Thyroid gland (tissue), 4 donors: ENCODE results near the gene OR10A4. TPM values are rescaled to one million over a fixed set of nuclear protein-coding genes. Genes with fewer than 3 reads are reported as not detected.

Source experiments
- DNase-seq, 2 donors: peaks; one replicate each; pipeline ENCODE4 v3.0.0-alpha.2; 2019
- H3K27ac ChIP-seq, 3 donors: fragments of 200-600 bp; sonication (generic); 1 replicate in 2 of 3; 2 replicates in 1 of 3; pipeline ENCODE4 v1.5.1; 2016 to 2019; ENCODE audit warnings: mild to moderate bottlenecking in 1 of 3, moderate library complexity in 1 of 3
- H3K27me3 ChIP-seq: fragments of 200-600 bp; sonication (generic); one replicate; pipeline ENCODE4 v1.5.1; 2019
- H3K36me3 ChIP-seq, 2 donors: fragments of 200-600 bp; sonication (generic); one replicate each; pipeline ENCODE4 v1.5.1; 2016 to 2019
- H3K4me1 ChIP-seq, 2 donors: fragments of 200-600 bp; sonication (generic); one replicate each; pipeline ENCODE4 v1.5.1; 2017 to 2019
- H3K4me3 ChIP-seq, 3 donors: fragments of 200-600 bp; sonication (generic); replicated peaks in 1 of 3; 1 replicate in 2 of 3; 2 replicates in 1 of 3; pipeline ENCODE4 v1.5.1; 2016; ENCODE audit warnings: mild to moderate bottlenecking in 1 of 3
- H3K9me3 ChIP-seq: fragments of 200-600 bp; sonication (generic); one replicate; pipeline ENCODE4 v1.5.1; 2017
- POLR2A ChIP-seq, 2 donors: fragments of 450-650 bp; IDR thresholded peaks; one replicate each; pipeline ENCODE4 v1.6.1; 2017; ENCODE audit warnings: antibody characterized with exemption in 2 of 2, mild to moderate bottlenecking in 2 of 2, moderate library complexity in 1 of 2
- WGBS, 2 donors: methylation state at CpG; one replicate each; pipeline ENCODE4 v1.1.5; 2017; 5-methylcytosine and 5-hydroxymethylcytosine counted together
- intact Hi-C: fragments of 100-400 bp; cut with DNase I; formaldehyde crosslinking; loops from one replicate; pipeline ENCODE4 v1.15.1; 2023
- total RNA-seq, 4 donors: library from RNA; depleted of rRNA; stranded (reverse); fragments of >200 nt; gene quantifications; one replicate each; pipeline ENCODE4 v1.2.3, GENCODE V29; 2016
- TF ChIP-seq, protein P1 (sequence below), 6 experiments: fragments of 200-600 bp in 3 of 6; fragments of 450-650 bp in 3 of 6; sonication (generic) in 3 of 6; IDR thresholded peaks; one replicate each; pipeline ENCODE4 v1.5.1; 2016 to 2019; ENCODE audit warnings: antibody characterized with exemption in 6 of 6, mild to moderate bottlenecking in 2 of 6, inconsistent platforms in 1 of 6, moderate library complexity in 1 of 6

Gene OR10A4
- total RNA-seq, 4 donors from 2014 or later: not detected

DNA sequence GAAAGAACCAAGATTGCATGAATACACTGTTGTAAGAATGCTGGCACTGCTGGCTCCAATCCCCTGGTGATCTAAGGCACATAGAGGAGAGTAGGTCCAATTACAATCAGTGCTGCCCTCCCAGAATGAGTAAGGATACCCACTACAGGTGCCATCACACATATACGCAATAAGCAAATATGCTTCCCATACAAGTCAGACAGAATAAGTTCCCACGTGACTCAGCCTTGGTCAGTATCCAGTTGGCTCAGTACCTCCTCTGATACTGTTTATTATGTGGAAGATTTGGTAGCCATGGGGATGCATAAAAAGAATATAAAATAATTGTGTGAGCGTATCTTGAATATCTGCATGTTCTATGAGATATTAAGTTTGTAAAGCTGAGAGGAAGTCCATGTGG is 35.5 kb downstream of the OR10A4 start:
- no peak for TF ChIP-seq POLR2A (IDR thresholded peaks at IDR 0.05)
- TF ChIP-seq, protein P1, sequence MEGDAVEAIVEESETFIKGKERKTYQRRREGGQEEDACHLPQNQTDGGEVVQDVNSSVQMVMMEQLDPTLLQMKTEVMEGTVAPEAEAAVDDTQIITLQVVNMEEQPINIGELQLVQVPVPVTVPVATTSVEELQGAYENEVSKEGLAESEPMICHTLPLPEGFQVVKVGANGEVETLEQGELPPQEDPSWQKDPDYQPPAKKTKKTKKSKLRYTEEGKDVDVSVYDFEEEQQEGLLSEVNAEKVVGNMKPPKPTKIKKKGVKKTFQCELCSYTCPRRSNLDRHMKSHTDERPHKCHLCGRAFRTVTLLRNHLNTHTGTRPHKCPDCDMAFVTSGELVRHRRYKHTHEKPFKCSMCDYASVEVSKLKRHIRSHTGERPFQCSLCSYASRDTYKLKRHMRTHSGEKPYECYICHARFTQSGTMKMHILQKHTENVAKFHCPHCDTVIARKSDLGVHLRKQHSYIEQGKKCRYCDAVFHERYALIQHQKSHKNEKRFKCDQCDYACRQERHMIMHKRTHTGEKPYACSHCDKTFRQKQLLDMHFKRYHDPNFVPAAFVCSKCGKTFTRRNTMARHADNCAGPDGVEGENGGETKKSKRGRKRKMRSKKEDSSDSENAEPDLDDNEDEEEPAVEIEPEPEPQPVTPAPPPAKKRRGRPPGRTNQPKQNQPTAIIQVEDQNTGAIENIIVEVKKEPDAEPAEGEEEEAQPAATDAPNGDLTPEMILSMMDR (IDR thresholded peaks at IDR 0.05): no peak
- Histone ChIP-seq H3K9me3 (no peaks in the 10 kb centered on the region), H3K27me3 (no peaks in the 10 kb centered on the region), H3K27ac (no peak overlapping the region), H3K4me3 (no peak overlapping the region), H3K36me3 (no peaks in the 10 kb centered on the region), H3K4me1 (no peaks in the 10 kb centered on the region)
- DNase-seq: no peak
- intact Hi-C loops: no loop called here
- WGBS, 2 donors: 78 to 81% methylated on average over 3 of the region's 3 CpGs

DNA sequence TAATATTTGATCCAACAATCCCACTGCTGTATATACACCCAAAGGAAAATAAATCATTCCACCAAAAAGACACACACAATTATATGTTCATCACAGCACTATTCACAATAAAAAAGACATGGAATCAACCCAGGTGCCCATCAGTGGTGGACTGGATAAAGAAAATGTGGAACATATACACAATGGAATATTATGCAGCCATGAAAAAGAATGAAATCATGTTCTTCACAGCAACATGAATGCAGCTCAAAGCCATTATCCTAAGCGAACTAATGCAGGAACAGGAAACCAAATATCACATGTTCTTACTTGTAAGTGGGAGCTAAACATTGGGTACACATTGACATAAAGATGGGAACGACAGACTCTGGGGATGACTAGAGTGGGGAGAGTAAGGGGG is 43.3 kb downstream of the OR10A4 start:
- intact Hi-C loops: no loop called here
- 29 to 53% methylated on average over 2 of the region's 2 CpGs for WGBS, 2 donors
- Histone ChIP-seq H3K36me3 (no peaks in the 10 kb centered on the region), H3K4me3 (no peak overlapping the region), H3K9me3 (no peaks in the 10 kb centered on the region), H3K27ac (no peak overlapping the region), H3K27me3 (no peaks in the 10 kb centered on the region), H3K4me1 (no peaks in the 10 kb centered on the region)
- no peak for TF ChIP-seq POLR2A (IDR thresholded peaks at IDR 0.05)
- TF ChIP-seq, protein P1 (IDR thresholded peaks at IDR 0.05): no peak
- no peak for DNase-seq

GRCh38 chr11:6920702-6921101 is 44.3 kb downstream of the OR10A4 start, which contains the start of gene OR2D3:
Gene OR2D3 (plus strand): TSS chr11:6921002. CDS start chr11:6921002, 0 bp downstream.
- intact Hi-C loops: no loop called here
- TF ChIP-seq, protein P1 (IDR thresholded peaks at IDR 0.05): no peak
- no peak for TF ChIP-seq POLR2A (IDR thresholded peaks at IDR 0.05)
- no peaks in the 10 kb centered on the region for H3K27me3 ChIP-seq

GRCh38 chr11:6925007-6925577 is 48.7 kb downstream of the OR10A4 start:
- intact Hi-C loops: no loop called here
- DNase-seq: no peak
- peaks cover 4 to 7% of the 10 kb centered on the region in 2 donors for H3K4me1 ChIP-seq
- H3K9me3 ChIP-seq: no peaks in the 10 kb centered on the region
- no peaks in the 10 kb centered on the region for H3K27me3 ChIP-seq
- no peaks in the 10 kb centered on the region for H3K36me3 ChIP-seq
- TF ChIP-seq, protein P1 (IDR thresholded peaks at IDR 0.05): no peak
- TF ChIP-seq POLR2A (IDR thresholded peaks at IDR 0.05): no peak
- no peak overlapping the region for H3K4me3 ChIP-seq
- H3K27ac ChIP-seq: no peak overlapping the region

More at GRCh38 chr11:6920702-6921101, 44.3 kb downstream of the OR10A4 start, which contains the start of gene OR2D3:
- Histone ChIP-seq H3K4me1 (no peaks in the 10 kb centered on the region), H3K27ac (no peak within 1 kb of the TSS), H3K36me3 (no peaks in the 10 kb centered on the region), H3K9me3 (no peaks in the 10 kb centered on the region), H3K4me3 (no peak within 1 kb of the TSS)
- no peak for DNase-seq
- WGBS, 2 donors: 100% methylated on average over 1 of the region's 1 CpG

- Histone ChIP-seq H3K27ac (peak overlapping the region in 1 of 3 donors; percentile 51), H3K9me3 (no peaks in the 10 kb centered on the region), H3K4me1 (peaks cover 4 to 7% of the 10 kb centered on the region in 2 donors), H3K36me3 (no peaks in the 10 kb centered on the region), H3K27me3 (no peaks in the 10 kb centered on the region), H3K4me3 (peak overlapping the region in 2 of 3 donors; percentile 53 to 63)
- intact Hi-C loops: no loop called here
- 70 to 73% methylated on average over 2 of the region's 2 CpGs for WGBS, 2 donors
- DNase-seq: no peak
- TF ChIP-seq POLR2A (IDR thresholded peaks at IDR 0.05): no peak
- TF ChIP-seq, protein P1 (IDR thresholded peaks at IDR 0.05): no peak
Measured at GRCh38 chr11:6925636-6926207, 49.3 kb downstream of the OR10A4 start.
